Measurements from ENCODE around the gene AGAP1. TPM values are rescaled to one million over a fixed set of nuclear protein-coding genes. Genes with fewer than 3 reads are reported as not detected.

AGAP1 gene
- total and polyA plus RNA-seq, 2 donors (not counting 3 experiments of a cell fraction or from before 2014, with no cell fraction given), result 10.2 to 20.9 TPM

DNA sequence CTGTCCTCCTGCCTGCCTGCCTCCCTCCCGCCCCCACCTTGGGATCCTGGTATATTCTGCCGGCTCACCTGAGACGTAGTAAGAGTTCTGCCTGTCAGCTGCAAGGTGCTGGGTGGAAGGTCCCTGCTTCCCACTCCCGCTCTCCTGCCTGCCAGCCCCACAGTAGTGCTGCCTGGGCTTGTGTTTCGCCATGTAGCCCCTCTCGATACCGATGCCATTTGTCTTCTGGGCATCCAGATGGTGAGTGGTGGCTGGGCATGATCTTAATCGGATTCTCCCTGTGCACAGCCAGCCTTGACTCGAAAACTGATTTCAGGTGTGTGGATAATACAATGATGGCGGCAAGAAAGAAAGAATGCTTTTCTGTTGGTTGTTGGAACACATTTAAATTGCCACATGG is 184.9 kb downstream of the AGAP1 start:
- TF ChIP-seq MYC (IDR thresholded peaks at IDR 0.05; ENCODE audit: low read depth, low read length) (no peak), CTCF (IDR thresholded peaks at IDR 0.05; ENCODE audit: extremely low read depth in 1 of 2, insufficient read depth in 1 of 2, low read depth in 1 of 2, low read length in 2 of 2) (no peak), GATA2 (IDR thresholded peaks at IDR 0.05; ENCODE audit: insufficient read depth, insufficient read length, low read depth, low read length) (no peak), FOS (IDR thresholded peaks at IDR 0.05; ENCODE audit: borderline replicate concordance, insufficient read depth, low read length) (no peak), POLR2A (IDR thresholded peaks at IDR 0.05; ENCODE audit: low read depth, low read length) (no peak)
- TF ChIP-seq, protein P1, sequence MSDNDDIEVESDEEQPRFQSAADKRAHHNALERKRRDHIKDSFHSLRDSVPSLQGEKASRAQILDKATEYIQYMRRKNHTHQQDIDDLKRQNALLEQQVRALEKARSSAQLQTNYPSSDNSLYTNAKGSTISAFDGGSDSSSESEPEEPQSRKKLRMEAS (IDR thresholded peaks at IDR 0.05; ENCODE audit: insufficient read depth, insufficient read length), result no peak
- CTCF ChIA-PET, result interaction anchor here (1.2 to 1.9 kb wide), 2 partner anchors 68 to 85 kb away, joined by 4 to 6 read pairs; no protein-coding TSS in a partner anchor
- H3K27ac ChIP-seq (ENCODE audit: insufficient read depth, low read depth, low read length), result no peak overlapping the region
- H3K9ac ChIP-seq (replicated peaks; ENCODE audit: extremely low read depth, insufficient read depth, low read length), result no peak overlapping the region
- DNase-seq (ENCODE audit: low read depth, low spot score) (no peak), FAIRE-seq (no peak)
- H4K20me1 ChIP-seq (replicated peaks; ENCODE audit: control insufficient read depth, extremely low read depth, insufficient read depth, low read length), result no peaks in the 10 kb centered on the region
- intact Hi-C loops (cut with micrococcal nuclease), result loop anchor here (10.0 kb wide), 2 partner anchors 404 to 544 kb away; no protein-coding TSS in a partner anchor
- no peak overlapping the region for H3K4me3 ChIP-seq (replicated peaks in 1 of 3; ENCODE audit: insufficient read depth in 1 of 3, low read depth in 1 of 3, low read length in 3 of 3)
- no peaks in the 10 kb centered on the region for H3K4me1 ChIP-seq (ENCODE audit: control insufficient read depth, extremely low read depth, insufficient read depth, low read length)
- POLR2A ChIA-PET, result no interaction called here
- dilution Hi-C loops (cut with MboI; ENCODE audit: extremely low pct_ligation_motif_present, low sequenced_read_pairs), result no loop called here
- no peaks in the 10 kb centered on the region for H3K9me1 ChIP-seq (replicated peaks; ENCODE audit: control insufficient read depth, extremely low read depth, insufficient read depth, low read length)
- no peaks in the 10 kb centered on the region for H3K27me3 ChIP-seq (ENCODE audit: control insufficient read depth in 2 of 2, insufficient read depth in 2 of 2, low read length in 2 of 2)
- no peaks in the 10 kb centered on the region for H3K36me3 ChIP-seq (ENCODE audit: control insufficient read depth in 2 of 2, extremely low read depth in 1 of 2, insufficient read depth in 2 of 2, low read length in 2 of 2)
- no peaks in the 10 kb centered on the region for H3K9me3 ChIP-seq (replicated peaks; ENCODE audit: control insufficient read depth, insufficient read depth, low read length)
- H3K4me2 ChIP-seq (ENCODE audit: insufficient read depth, low read length), result no peak overlapping the region
- BruUV-seq (replicated peaks), result no TSS peak
- peaks cover 2% of the 10 kb centered on the region for H3K79me2 ChIP-seq (ENCODE audit: control insufficient read depth, insufficient read depth, low read length)
- H2AFZ ChIP-seq (ENCODE audit: low read depth, low read length), result no peak overlapping the region

Measured in endothelial cell of umbilical vein (primary cell).